Retinal pigment epithelial cell (primary cell): ENCODE results near the gene CROCC2.

Experiments
- DNase-seq: peaks from one replicate; pipeline ENCODE4 v3.0.0-alpha.2; 2010; ENCODE audit warnings: low read depth
- H3K4me3 ChIP-seq: 2 replicates; pipeline ENCODE4 v1.5.1; 2011; ENCODE audit warnings: mild to moderate bottlenecking, low read length, control low read depth, moderate library complexity
- TF ChIP-seq, protein P1 (sequence below): conservative IDR thresholded peaks from 2 replicates; pipeline ENCODE4 v1.5.1; 2011; ENCODE audit warnings: low read depth, low read length, control low read depth, inconsistent platforms

Gene CROCC2

DNA sequence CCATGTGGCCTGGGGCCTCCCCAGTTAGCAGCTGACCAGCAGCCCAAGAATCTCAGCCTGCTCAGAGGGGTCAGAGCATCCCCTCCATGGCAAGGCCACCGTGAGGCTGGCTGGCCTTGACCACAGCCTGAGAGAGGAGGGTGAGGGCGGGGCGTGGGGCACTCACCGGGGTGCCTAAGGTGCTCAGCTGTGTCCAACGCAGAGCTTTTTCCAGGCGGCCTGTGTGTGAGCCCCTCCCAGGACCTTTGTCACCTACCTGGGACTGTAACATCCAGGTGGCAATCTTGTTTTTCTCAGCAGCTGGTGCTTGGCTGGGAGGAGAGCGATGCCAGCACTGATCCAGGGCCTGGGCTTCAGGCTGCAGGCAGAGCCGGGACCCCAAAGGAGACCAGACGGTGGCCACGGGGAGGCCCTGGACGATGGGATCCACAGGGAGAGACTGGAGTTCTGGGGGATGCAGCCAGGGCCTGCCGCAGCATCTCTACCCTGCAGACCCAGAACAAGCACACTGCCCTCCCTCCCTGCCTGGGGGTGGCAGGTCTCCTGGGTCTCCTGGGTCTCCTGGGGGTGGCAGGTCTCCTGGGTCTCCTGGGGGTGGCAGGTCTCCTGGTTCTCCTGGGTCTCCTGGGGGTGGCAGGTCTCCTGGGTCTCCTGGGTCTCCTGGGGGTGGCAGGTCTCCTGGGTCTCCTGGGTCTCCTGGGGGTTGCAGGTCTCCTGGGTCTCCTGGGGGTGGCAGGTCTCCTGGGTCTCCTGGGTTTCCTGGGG is 104.6 kb downstream of the CROCC2 start:
- TF ChIP-seq, protein P1, sequence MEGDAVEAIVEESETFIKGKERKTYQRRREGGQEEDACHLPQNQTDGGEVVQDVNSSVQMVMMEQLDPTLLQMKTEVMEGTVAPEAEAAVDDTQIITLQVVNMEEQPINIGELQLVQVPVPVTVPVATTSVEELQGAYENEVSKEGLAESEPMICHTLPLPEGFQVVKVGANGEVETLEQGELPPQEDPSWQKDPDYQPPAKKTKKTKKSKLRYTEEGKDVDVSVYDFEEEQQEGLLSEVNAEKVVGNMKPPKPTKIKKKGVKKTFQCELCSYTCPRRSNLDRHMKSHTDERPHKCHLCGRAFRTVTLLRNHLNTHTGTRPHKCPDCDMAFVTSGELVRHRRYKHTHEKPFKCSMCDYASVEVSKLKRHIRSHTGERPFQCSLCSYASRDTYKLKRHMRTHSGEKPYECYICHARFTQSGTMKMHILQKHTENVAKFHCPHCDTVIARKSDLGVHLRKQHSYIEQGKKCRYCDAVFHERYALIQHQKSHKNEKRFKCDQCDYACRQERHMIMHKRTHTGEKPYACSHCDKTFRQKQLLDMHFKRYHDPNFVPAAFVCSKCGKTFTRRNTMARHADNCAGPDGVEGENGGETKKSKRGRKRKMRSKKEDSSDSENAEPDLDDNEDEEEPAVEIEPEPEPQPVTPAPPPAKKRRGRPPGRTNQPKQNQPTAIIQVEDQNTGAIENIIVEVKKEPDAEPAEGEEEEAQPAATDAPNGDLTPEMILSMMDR, result no peak
- DNase-seq, result no peak
- no peak overlapping the region for H3K4me3 ChIP-seq

DNA sequence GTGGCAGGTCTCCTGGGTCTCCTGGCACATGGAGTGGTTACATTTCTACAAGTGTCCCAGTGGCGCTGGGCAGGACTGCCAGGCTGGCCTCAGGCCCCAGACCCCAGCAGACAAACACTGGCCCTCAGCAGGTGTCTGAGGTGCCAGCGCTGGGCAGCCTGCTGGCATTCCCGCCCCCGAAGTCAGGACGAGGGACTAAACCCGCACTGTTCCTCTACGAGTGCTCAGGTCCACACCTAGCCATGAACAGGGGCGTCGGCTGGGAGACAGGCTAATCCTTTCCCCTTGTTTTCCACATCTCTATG is 105.1 kb downstream of the CROCC2 start:
- H3K4me3 ChIP-seq, result no peak overlapping the region
- TF ChIP-seq, protein P1, result no peak
- no peak for DNase-seq

- TF ChIP-seq, protein P1, result no peak
- no peak overlapping the region for H3K4me3 ChIP-seq
- no peak for DNase-seq
Measured at GRCh38 chr2:241011751-241012510, 105.8 kb downstream of the CROCC2 start.

DNA sequence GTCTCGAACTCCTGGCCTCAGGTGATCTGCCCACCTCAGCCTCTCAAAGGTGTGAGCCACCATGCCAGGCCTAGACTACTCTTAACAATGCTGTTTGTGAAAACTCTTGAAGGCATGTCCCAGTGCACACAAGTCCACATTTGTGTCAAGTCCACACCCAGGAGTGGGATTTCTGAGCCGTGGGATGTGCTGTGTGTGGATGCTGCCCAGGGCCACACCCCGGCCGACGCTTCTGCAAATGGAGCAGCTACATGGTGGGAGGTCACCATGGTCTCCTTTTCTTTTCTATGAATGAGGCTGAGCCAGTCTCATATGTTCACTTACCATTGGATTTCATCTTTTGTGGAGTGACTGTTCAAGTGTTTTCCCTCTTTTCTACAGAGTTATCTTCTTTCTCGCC is 108.1 kb downstream of the CROCC2 start:
- TF ChIP-seq, protein P1, result no peak
- no peak for DNase-seq
- no peak overlapping the region for H3K4me3 ChIP-seq

DNA sequence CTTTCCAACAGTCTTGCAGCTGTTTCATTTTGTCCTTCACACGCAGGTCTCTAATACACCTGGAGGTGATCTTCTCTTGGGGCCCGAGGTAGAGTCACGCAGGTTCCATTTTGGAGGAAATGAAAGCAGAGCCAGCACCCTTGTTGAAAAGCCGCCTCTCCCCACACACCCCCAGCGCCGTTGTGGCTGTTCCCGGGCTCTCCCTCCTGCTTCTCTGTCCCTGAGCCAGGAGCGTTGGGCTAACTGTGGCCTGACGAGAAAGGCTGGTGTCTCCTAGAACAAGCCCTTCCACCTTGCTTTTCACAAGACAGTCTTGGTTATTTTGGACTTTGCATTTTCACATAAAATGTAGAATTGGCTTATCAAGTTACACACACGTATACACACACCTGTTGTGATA is 108.6 kb downstream of the CROCC2 start:
- no peak for DNase-seq
- TF ChIP-seq, protein P1, result no peak
- no peak overlapping the region for H3K4me3 ChIP-seq

DNA sequence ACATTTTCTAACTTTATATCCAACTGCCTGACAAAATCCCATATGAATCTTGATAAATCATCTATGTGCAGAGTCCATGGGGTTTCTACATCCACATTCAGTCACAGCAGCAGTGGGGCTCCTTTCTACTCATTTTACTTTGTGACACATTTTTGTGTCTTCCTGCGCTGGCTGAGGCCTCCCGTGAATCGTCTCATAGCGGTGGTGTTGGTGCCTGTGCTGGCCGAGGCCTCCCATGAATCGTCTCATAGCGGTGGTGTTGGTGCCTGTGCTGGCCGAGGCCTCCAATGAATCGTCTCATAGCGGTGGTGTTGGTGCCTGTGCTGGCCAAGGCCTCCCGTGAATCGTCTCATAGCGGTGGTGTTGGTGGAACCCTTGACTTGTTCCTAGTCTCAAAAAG is 109.3 kb downstream of the CROCC2 start:
- TF ChIP-seq, protein P1, result no peak
- DNase-seq, result no peak
- no peak overlapping the region for H3K4me3 ChIP-seq
